Skeletal muscle cell (primary cell): Measurements from ENCODE around the gene SORCS1.
"Not testable (repeated sequence)": the region's sequence is repeated elsewhere in the genome, so short reads cannot be mapped to it uniquely, and the experiment has no call there.

Experiments used
- DNase-seq: peaks from one replicate; pipeline ENCODE4 v3.0.0-alpha.2; 2010; ENCODE audit warnings: low read depth
- H3K4me3 ChIP-seq: 2 replicates; pipeline ENCODE4 v1.5.1; 2011; ENCODE audit warnings: low read depth, mild to moderate bottlenecking, control low read depth, low read length, moderate library complexity

SORCS1 gene

GRCh38 chr10:107059068-107059804, 105.3 kb downstream of the SORCS1 start:
- H3K4me3 ChIP-seq: no peak overlapping the region
- DNase-seq: no peak

DNA sequence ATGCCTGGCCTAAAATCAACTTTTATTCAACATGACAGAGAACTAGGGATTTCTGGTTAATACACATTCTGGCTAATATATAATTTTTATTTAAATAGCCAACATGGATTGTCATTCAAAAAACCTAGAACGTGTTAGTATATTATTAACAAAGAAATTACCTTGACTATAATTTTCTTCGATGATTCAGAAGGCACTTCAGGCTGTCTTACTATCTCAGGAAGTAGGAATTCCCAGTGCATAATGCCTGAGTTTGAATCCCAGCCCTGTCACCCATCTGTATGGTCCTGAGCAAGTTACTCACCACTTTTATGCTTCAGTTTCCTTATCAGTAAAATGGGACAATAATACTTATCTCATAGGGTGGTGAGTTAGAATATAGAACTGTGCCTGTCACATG, 106.2 kb downstream of the SORCS1 start:
- no peak overlapping the region for H3K4me3 ChIP-seq
- DNase-seq: no peak

DNA sequence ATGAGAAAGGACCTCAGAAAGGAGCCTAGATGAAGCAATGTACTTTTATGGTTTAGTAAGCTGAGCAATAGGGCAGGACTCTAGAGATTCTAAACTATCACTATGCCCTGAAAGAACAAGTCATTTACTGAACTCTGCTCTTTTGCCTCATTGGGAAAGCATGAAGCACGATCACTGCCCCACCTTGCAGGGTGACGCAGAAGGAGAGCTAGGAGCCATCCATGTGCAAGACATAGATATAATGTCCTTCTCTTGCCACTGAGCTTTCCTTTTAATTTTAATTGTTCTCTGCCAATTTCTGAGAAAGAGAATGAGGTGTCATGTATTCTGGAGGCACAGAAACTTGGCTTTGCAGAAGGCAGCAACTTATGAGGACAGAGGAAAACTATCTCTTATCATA, 108.3 kb downstream of the SORCS1 start:
- DNase-seq: no peak
- H3K4me3 ChIP-seq: no peak overlapping the region

GRCh38 chr10:107054469-107055156, 109.9 kb downstream of the SORCS1 start:
- no peak for DNase-seq
- no peak overlapping the region for H3K4me3 ChIP-seq

GRCh38 chr10:107051769-107052168, 112.7 kb downstream of the SORCS1 start:
- no peak overlapping the region for H3K4me3 ChIP-seq
- DNase-seq: no peak

DNA sequence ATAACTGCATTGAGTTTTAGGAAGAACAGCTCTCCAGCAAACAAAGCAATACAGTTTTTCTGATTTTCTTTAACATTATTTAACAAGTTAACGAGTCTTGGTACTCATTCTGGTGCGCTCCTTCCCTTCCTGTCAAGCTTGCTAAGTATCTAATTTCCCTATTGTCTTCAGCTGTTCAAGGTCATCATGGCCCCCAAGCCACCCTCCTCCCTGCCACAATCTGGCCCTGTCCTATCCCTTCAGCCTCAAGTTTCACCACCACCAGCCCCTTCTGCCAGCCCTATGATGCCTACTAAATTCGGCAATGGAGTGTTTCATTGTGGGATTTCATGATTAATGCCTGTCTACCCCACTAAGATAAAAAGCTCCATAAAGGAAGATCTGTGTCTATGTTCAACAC, 121.0 kb downstream of the SORCS1 start:
- DNase-seq: no peak
- H3K4me3 ChIP-seq: no peak overlapping the region

DNA sequence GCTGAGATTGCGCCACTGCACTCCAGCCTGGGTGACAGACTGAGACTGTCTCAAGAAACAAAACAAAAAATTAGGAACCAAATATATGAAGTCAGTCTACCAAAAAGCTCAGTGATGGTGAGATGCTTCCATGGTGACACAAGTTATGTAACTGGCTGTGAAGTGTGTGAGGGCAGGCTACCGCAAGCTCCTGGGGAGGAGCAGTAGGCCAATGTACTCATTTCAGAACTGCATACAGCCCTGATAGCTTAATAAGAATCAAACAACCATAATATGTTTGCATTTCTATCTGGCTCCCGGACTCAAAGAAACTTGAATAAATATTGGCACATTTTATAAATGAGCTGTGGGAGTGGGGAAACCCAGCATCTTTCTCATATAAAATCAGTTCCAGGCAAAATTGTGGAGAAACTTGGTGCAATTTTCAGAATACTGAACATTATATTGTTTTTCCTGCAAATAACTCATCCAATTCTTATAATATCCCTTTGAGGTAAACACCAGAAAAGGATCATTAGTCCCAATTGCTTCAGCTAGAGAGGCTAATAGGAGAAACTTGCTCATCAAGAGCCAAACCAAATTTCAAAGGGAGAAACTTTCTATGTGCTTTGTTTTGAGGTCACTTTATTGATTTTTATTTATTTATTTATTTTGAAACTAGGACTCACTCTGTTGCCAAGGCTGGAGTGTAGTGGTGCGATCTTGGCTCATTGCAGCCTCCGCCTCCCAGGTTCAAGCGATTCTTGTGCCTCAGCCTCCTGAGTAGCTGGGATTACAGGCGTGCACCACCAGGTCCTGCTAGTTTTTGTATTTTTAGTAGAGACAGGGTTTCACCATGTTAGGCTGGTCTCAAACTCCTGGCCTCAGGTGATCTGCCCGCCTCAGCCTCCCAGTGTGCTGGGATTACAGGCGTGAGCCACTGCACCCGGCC, 127.0 kb downstream of the SORCS1 start:
- no peak for DNase-seq
- H3K4me3 ChIP-seq: no peak overlapping the region

- no peak for DNase-seq
- no peak overlapping the region for H3K4me3 ChIP-seq
These were observed 130.6 kb downstream of the SORCS1 start for GRCh38 chr10:107033799-107034422.

GRCh38 chr10:107032700-107033401, 131.7 kb downstream of the SORCS1 start:
- no peak overlapping the region for H3K4me3 ChIP-seq
- DNase-seq: no peak

- H3K4me3 ChIP-seq: no peak overlapping the region
- no peak for DNase-seq
These were observed 132.4 kb downstream of the SORCS1 start for GRCh38 chr10:107031931-107032699.

DNA sequence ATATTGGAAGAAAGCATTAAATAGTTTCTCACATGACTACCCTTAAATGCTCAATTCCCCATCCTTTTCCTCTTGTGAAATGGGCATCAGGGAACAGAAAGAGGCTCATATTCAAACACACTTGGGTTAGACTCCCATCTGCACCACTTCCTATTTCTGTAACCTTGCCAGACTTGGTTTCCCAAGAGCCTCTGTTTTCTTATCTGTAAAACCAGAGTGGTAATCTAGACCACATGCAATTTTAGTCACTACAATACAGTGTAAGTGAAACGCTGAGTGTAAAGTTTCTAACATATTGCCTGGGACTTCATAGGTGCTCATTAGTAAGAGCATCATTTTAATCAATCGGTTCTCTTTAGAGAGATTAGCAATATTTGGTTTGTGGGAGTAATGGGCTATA, 136.3 kb downstream of the SORCS1 start:
- DNase-seq: no peak
- no peak overlapping the region for H3K4me3 ChIP-seq

DNA sequence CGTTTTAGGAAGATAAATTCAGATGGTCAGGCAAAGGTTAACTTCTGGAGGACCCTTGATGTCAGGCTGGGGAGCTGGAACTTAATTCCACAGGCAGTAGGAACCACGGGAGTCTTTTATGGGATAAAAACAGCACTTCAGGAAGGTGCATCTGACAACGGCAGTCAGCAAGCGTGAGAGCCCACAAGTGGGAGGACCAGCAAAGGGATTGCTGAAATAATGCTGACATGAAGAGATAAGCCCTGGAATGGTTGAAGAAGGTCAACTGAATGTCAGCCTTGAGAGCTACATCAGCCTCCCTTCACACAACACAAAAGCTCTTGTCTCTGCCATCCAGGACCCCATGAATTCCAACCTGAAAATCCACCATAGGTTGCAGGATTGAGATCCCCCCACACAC, 138.8 kb downstream of the SORCS1 start:
- no peak overlapping the region for H3K4me3 ChIP-seq
- DNase-seq: no peak

- DNase-seq: not testable (repeated sequence)
These were observed 140.5 kb downstream of the SORCS1 start for GRCh38 chr10:107024033-107024432.

GRCh38 chr10:107022600-107023354, 141.7 kb downstream of the SORCS1 start:
- H3K4me3 ChIP-seq: no peak overlapping the region
- DNase-seq: no peak

More at GRCh38 chr10:107024033-107024432, 140.5 kb downstream of the SORCS1 start:
- not testable (repeated sequence) for H3K4me3 ChIP-seq

DNA sequence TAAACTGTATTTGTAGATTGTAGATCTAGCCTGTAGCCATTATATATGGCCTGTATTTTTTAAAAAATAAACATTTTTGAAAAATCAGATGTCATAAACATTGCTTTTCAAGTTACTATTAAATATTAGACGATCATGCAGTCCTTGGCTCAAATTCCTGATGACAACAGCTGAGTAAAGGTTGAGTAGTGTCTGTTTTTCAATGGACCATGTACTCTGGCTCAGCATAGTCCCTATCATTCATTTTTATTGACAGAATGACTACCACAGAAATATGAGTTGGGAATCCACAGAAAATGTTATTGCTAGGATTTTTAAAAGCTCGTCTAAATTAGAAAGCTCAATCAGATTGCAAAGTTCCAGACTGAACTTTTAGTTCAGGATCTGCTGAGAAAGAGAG, 145.4 kb downstream of the SORCS1 start:
- H3K4me3 ChIP-seq: no peak overlapping the region
- no peak for DNase-seq

DNA sequence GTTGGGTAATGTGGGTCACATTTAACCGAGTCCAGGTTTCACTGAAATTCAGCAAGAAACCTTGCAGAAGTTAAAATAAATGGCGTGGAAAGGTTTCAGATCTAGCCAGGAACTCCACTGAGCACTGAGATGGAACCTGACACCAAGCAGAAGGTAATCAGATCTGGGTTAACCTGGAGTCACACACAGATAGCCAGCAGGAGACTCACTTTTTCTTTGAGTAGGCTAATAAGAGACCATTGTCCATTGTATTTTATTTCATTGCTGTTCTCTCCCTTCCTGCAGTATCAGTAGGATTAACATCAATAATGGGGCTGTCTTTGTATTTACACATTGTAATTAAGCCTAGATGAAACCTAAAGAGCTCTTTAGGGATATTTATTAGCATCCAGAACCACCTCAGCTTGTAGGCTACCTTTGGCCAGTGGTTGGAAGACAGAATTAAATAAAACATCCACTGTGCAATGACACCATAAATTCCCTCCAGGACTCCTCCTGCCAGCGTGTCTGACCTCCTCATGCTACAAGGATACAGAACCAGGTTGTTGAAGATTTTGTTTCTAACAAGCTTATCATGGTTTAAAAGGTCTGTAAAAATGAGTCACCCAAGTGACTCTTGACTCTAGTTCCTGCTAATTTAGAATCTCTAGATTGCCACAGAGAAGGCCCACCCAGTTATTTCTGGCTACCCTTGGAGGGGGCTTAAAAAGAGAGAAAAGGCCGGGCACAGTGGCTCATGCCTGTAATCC, 151.1 kb downstream of the SORCS1 start:
- no peak for DNase-seq
- H3K4me3 ChIP-seq: no peak overlapping the region

DNA sequence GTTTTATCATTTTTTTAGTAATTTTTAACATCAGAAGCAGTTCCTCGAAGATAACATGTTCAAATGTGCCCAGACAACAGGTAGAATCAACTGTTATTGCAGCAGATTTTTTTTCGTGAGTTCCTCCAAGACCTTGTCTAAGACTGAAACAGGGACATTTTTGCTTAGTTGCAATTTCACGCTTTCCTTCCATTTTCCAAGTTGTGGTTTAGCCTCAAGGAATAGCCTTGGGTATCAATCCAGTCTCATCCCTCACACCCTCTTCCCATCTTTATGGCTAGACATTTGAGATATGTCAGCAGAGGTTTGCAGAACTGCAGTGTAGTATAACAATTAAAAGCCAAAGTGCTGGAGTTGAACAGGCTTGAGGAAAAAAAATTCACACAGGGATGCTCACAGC, 152.5 kb downstream of the SORCS1 start:
- no peak for DNase-seq
- H3K4me3 ChIP-seq: no peak overlapping the region
